CD4-positive, alpha-beta T cell (primary cell): ENCODE measurements around the gene PODNL1. TPM values are rescaled to one million over a fixed set of nuclear protein-coding genes. Genes with fewer than 3 reads are reported as not detected.

Experiments used
- ATAC-seq: fragments of 200-7000 bp; cut with Tn5 transposase; one replicate; pipeline ENCODE4 v1.10.0; 2022; ENCODE audit warnings: mild to moderate bottlenecking; ENCODE audit not compliant: poor library complexity
- CTCF ChIA-PET: fragments of 350-600 bp; sonication (Branson Sonifier 250); formaldehyde crosslinking; loops from one replicate; lab custom pipeline; 2021; ENCODE audit warnings: antibody characterized with exemption, inconsistent platforms; lab: Charles Lee
- POLR2A ChIA-PET: fragments of 350-600 bp; sonication (Branson Sonifier 250); formaldehyde crosslinking; loops from one replicate; lab custom pipeline; 2021; ENCODE audit warnings: antibody characterized with exemption, inconsistent platforms; lab: Charles Lee
- DNase-seq, 14 experiments: peaks; one replicate each; pipeline ENCODE4 v3.0.0-alpha.2; 2013 to 2020; ENCODE audit warnings: mixed read lengths in 2 of 14
- H3K27ac ChIP-seq, 2 donors: one replicate each; pipeline versions ENCODE4 v1.5.1 to v1.7.0; 2013; ENCODE audit warnings: low read length in 2 of 2, low read depth in 1 of 2, mild to moderate bottlenecking in 1 of 2
- H3K27me3 ChIP-seq, 2 experiments: 1 replicate in 1 of 2; 2 replicates in 1 of 2; pipeline versions ENCODE4 v1.6.1 to v1.7.0; 2013; ENCODE audit warnings: low read length in 2 of 2, control low read depth in 1 of 2, mild to moderate bottlenecking in 1 of 2, moderate library complexity in 1 of 2; ENCODE audit not compliant: insufficient read depth in 2 of 2, control insufficient read depth in 1 of 2
- H3K36me3 ChIP-seq: one replicate; pipeline ENCODE4 v1.6.1; 2013; ENCODE audit warnings: low read length, control low read depth; ENCODE audit not compliant: insufficient read depth
- H3K4me1 ChIP-seq: one replicate; pipeline ENCODE4 v1.6.1; 2013; ENCODE audit warnings: low read length, control low read depth; ENCODE audit not compliant: insufficient read depth
- H3K4me3 ChIP-seq: one replicate; pipeline ENCODE4 v1.5.1; 2013; ENCODE audit warnings: mild to moderate bottlenecking, low read length, moderate library complexity
- H3K9me3 ChIP-seq, 2 experiments: 1 replicate in 1 of 2; 2 replicates in 1 of 2; pipeline versions ENCODE4 v1.6.1 to v1.7.0; 2013; ENCODE audit warnings: low read length in 2 of 2, mild to moderate bottlenecking in 2 of 2, control low read depth in 1 of 2, moderate library complexity in 1 of 2; ENCODE audit not compliant: control insufficient read depth in 1 of 2, insufficient read depth in 1 of 2
- H3K27ac Mint-ChIP-seq: one replicate; pipeline ENCODE4 v1.8.0; 2020; ENCODE audit warnings: mixed read lengths
- H3K27me3 Mint-ChIP-seq: one replicate; pipeline ENCODE4 v1.8.0; 2021; ENCODE audit warnings: mixed read lengths
- H3K36me3 Mint-ChIP-seq: one replicate; pipeline ENCODE4 v1.8.0; 2021; ENCODE audit warnings: low read depth, mixed read lengths
- H3K4me1 Mint-ChIP-seq: one replicate; pipeline ENCODE4 v1.8.0; 2021; ENCODE audit warnings: low read depth, mixed read lengths
- H3K4me3 Mint-ChIP-seq: one replicate; pipeline ENCODE4 v1.8.0; 2020; ENCODE audit warnings: mild to moderate bottlenecking, mixed read lengths
- H3K9me3 Mint-ChIP-seq: one replicate; pipeline ENCODE4 v1.8.0; 2020; ENCODE audit warnings: mixed read lengths
- intact Hi-C, 2 experiments: fragments of 100-400 bp; cut with DNase I in 1 of 2; cut with micrococcal nuclease in 1 of 2; formaldehyde crosslinking; loops; one replicate each; pipeline versions ENCODE4 v1.15.1 to v1.9.0; 2023 to 2025; cut with DNase I, micrococcal nuclease
- total RNA-seq, 174 experiments: library from RNA in 2 of 174; stranded (reverse) in 2 of 174; gene quantifications; one replicate each; pipeline ENCODE4 v1.2.3 and lab custom pipeline; 2021 to 2026
- TF ChIP-seq, protein P1 (sequence below): fragments of 200-600 bp; IDR thresholded peaks from one replicate; pipeline ENCODE4 v1.8.0; 2022; ENCODE audit warnings: antibody characterized with exemption, mild to moderate bottlenecking

Gene PODNL1
- total RNA-seq, 2 experiments from 2014 or later, result not detected

DNA sequence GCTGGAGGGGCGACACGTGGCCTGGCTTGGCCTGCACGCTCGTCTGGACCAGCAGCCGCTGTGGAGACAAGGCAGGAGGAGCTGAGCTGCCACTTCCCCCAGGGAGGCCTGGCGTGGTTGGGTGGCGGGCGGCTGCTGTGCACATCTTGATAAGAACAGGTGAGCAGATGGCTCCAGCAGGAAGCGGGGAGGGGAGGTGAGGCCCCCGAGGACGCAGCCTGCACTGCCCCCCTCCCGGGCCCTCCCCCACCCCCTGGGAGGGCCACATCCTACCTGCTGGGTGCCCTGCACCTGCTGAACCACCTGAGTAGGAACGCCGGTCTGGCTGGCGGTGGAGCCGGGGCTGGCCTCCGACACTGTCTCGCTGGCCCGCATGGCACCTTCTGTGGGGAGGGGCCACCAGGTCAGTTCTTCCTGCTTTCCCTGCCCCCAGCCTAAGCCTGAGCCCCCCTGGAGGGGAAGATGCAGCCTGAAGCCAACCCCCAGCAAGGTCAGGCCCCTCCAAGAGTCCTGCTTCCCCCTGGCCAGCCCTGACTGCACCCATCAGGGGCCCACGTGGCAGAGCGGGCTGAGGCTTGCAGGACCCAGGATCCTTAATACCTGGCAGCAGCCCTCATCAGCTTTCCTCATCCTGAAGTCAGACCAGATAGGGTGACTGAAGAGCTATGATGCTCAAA, 45.1 kb upstream of the PODNL1 start:
- Mint-ChIP-seq H3K4me3 (no peak overlapping the region), H3K27ac (peak overlapping the region; percentile 97), H3K27me3 (no peaks in the 10 kb centered on the region), H3K4me1 (peaks cover 78% of the 10 kb centered on the region), H3K9me3 (no peaks in the 10 kb centered on the region), H3K36me3 (peaks cover 5% of the 10 kb centered on the region)
- H3K4me3 ChIP-seq, result peak overlapping the region; percentile 10
- no peaks in the 10 kb centered on the region for H3K9me3 ChIP-seq
- peaks cover 93% of the 10 kb centered on the region for H3K4me1 ChIP-seq
- DNase-seq (peak; percentile 29 to 83 (median 56)), ATAC-seq (no peak)
- TF ChIP-seq, protein P1, sequence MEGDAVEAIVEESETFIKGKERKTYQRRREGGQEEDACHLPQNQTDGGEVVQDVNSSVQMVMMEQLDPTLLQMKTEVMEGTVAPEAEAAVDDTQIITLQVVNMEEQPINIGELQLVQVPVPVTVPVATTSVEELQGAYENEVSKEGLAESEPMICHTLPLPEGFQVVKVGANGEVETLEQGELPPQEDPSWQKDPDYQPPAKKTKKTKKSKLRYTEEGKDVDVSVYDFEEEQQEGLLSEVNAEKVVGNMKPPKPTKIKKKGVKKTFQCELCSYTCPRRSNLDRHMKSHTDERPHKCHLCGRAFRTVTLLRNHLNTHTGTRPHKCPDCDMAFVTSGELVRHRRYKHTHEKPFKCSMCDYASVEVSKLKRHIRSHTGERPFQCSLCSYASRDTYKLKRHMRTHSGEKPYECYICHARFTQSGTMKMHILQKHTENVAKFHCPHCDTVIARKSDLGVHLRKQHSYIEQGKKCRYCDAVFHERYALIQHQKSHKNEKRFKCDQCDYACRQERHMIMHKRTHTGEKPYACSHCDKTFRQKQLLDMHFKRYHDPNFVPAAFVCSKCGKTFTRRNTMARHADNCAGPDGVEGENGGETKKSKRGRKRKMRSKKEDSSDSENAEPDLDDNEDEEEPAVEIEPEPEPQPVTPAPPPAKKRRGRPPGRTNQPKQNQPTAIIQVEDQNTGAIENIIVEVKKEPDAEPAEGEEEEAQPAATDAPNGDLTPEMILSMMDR, result no peak
- peak overlapping the region; percentile 70 for H3K27ac ChIP-seq
- intact Hi-C loops, result no loop called here
- ChIA-PET CTCF (no interaction called here), POLR2A (interaction anchor here (0.9 to 4.8 kb wide), 3 partner anchors 20 to 48 kb away, joined by 3 to 33 read pairs (median 6); partner anchors contain the start of genes IL27RA and RFX1)
- no peaks in the 10 kb centered on the region for H3K27me3 ChIP-seq
- peaks cover 15% of the 10 kb centered on the region for H3K36me3 ChIP-seq

DNA sequence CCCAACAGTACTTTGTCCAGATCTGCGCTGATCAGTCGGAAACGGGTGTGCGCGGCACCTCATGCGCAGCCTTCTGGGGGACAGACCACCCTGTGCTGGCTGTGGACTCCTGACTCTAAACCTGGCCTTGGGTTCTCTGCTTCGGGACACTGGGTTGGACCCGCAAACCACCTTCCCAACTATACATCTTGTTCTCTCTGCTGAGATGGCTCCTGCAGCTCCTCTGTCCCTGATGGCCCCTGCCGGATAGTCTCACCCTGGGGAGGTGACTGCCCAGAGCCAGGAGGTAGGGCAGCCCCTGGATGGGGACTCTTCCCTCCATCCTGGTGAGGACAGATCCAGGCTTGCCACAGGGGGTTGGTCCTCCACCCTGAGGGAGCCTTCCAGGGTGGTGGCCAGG, 44.6 kb upstream of the PODNL1 start:
- Histone ChIP-seq H3K27ac (peak overlapping the region; percentile 70), H3K27me3 (no peaks in the 10 kb centered on the region), H3K9me3 (no peaks in the 10 kb centered on the region), H3K4me3 (no peak overlapping the region), H3K4me1 (peaks cover 91% of the 10 kb centered on the region), H3K36me3 (peaks cover 12% of the 10 kb centered on the region)
- no peak for ATAC-seq
- Mint-ChIP-seq H3K27me3 (no peaks in the 10 kb centered on the region), H3K4me1 (peaks cover 72% of the 10 kb centered on the region), H3K9me3 (no peaks in the 10 kb centered on the region), H3K36me3 (peaks cover 5% of the 10 kb centered on the region), H3K4me3 (no peak overlapping the region), H3K27ac (peak overlapping the region; percentile 97)
- intact Hi-C loops, result no loop called here
- ChIA-PET POLR2A (interaction anchor here (0.9 to 4.8 kb wide), 3 partner anchors 21 to 48 kb away, joined by 3 to 33 read pairs (median 6); partner anchors contain the start of genes IL27RA and RFX1), CTCF (interaction anchor here (0.6 kb wide), 1 partner anchor 228 kb away, joined by 3 read pairs; no protein-coding TSS in a partner anchor)
- no peak for DNase-seq
- TF ChIP-seq, protein P1, result no peak

DNA sequence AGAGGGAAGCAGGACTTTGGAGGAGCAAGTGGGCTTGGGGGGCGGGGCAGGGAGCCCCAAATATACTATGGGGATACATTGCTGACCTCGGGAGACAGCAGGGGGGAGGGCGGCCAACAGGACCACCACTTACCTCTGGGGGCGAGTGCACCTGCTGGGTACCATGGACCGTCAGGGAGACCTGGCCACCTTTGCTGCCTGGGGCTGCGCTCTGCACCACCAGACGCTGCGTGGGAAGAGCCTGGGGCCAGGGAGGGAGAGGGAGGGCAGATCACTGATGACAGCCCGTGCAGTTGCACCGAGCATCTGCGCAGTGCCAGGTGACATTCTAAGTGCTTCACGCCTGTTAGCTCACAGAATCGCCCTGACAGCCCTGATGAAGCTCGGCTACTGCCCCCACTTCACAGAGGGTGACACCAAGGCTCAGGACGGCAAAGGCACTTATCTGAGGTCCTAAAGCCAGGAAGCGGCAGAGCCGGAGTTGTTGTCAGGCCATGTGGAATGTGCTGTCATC, 43.8 kb upstream of the PODNL1 start:
- POLR2A ChIA-PET, result interaction anchor here (0.9 to 4.8 kb wide), 3 partner anchors 21 to 50 kb away, joined by 3 to 33 read pairs (median 5); partner anchors contain the start of gene IL27RA
- no peaks in the 10 kb centered on the region for H3K9me3 Mint-ChIP-seq
- H3K36me3 Mint-ChIP-seq, result peaks cover 5% of the 10 kb centered on the region
- ATAC-seq (no peak), DNase-seq (peak in 1 of 14 experiments; percentile 20)
- Histone ChIP-seq H3K4me1 (peaks cover 84% of the 10 kb centered on the region), H3K4me3 (no peak overlapping the region), H3K27me3 (no peaks in the 10 kb centered on the region), H3K9me3 (no peaks in the 10 kb centered on the region), H3K27ac (no peak overlapping the region), H3K36me3 (peaks cover 15% of the 10 kb centered on the region)
- peak overlapping the region; percentile 56 for H3K27ac Mint-ChIP-seq
- peaks cover 65% of the 10 kb centered on the region for H3K4me1 Mint-ChIP-seq
- intact Hi-C loops, result no loop called here
- no peaks in the 10 kb centered on the region for H3K27me3 Mint-ChIP-seq
- TF ChIP-seq, protein P1, result no peak
- no peak overlapping the region for H3K4me3 Mint-ChIP-seq
- CTCF ChIA-PET, result interaction anchor here (0.6 kb wide), 1 partner anchor 227 kb away, joined by 3 read pairs; no protein-coding TSS in a partner anchor
